ENCODE results near the gene CXCL1.

CXCL1 gene

GRCh38 chr4:73869130-73870055, at the start of gene CXCL1:
Gene CXCL1, plus strand, starts transcription at chr4:73869393. Its CDS starts 78 bp downstream, at chr4:73869471.
- no peak for DNase-seq

- DNase-seq, result no peak
These were observed 47.9 kb upstream of the CXCL1 start for GRCh38 chr4:73821325-73821724.

- no peak for DNase-seq
These were observed 46.8 kb upstream of the CXCL1 start for GRCh38 chr4:73822389-73822788.

- no peak for DNase-seq
These were observed 46.2 kb upstream of the CXCL1 start for GRCh38 chr4:73822812-73823504.

GRCh38 chr4:73823760-73824159, 45.4 kb upstream of the CXCL1 start:
- no peak for DNase-seq

GRCh38 chr4:73828956-73829355, 40.2 kb upstream of the CXCL1 start:
- DNase-seq, result no peak

GRCh38 chr4:73831569-73831968, 37.6 kb upstream of the CXCL1 start:
- no peak for DNase-seq

GRCh38 chr4:73832651-73833237, 36.4 kb upstream of the CXCL1 start:
- DNase-seq, result no peak

- no peak for DNase-seq
These were observed 32.6 kb upstream of the CXCL1 start, which contains the start of gene CXCL6 for GRCh38 chr4:73836373-73837279. Gene CXCL6, plus strand, starts transcription at chr4:73836678. Its CDS starts 73 bp downstream, at chr4:73836751.

GRCh38 chr4:73839071-73839470, 30.1 kb upstream of the CXCL1 start:
- DNase-seq, result no peak

- DNase-seq, result no peak
These were observed 29.5 kb upstream of the CXCL1 start for GRCh38 chr4:73839715-73840114.

GRCh38 chr4:73841243-73841925, 27.8 kb upstream of the CXCL1 start:
- no peak for DNase-seq

GRCh38 chr4:73842696-73843095, 26.5 kb upstream of the CXCL1 start:
- no peak for DNase-seq

- DNase-seq, result no peak
These were observed 25.8 kb upstream of the CXCL1 start for GRCh38 chr4:73843369-73843768.

- DNase-seq, result no peak
These were observed 24.8 kb upstream of the CXCL1 start for GRCh38 chr4:73844345-73844744.

- DNase-seq, result no peak
These were observed 24.4 kb upstream of the CXCL1 start for GRCh38 chr4:73844806-73845205.

GRCh38 chr4:73847526-73848182, 21.5 kb upstream of the CXCL1 start:
- no peak for DNase-seq

GRCh38 chr4:73848183-73848777, 20.9 kb upstream of the CXCL1 start:
- DNase-seq, result no peak

GRCh38 chr4:73850261-73850970, 18.8 kb upstream of the CXCL1 start:
- no peak for DNase-seq

GRCh38 chr4:73851293-73851692, 17.9 kb upstream of the CXCL1 start:
- DNase-seq, result no peak

Data from activated naive CD4-positive, alpha-beta T cell treated with Interleukin-2 at 50 U/mL for 16 hours (primary cell).